OCI-LY1 (cell line): ENCODE results near the gene ZBTB22.

ENCODE experiments used
- EZH2 ChIP-seq: fragments of 200-600 bp; sonication (generic), shearing (Covaris generic); IDR thresholded peaks from 2 replicates; pipeline ENCODE4 v1.8.0; 2017; ENCODE audit warnings: borderline replicate concordance, mixed run types, mild to moderate bottlenecking, antibody characterized with exemption, low read length, moderate library complexity, mixed read lengths
- TF ChIP-seq, protein P1 (sequence below): fragments of 200-600 bp; sonication (generic), shearing (Covaris generic); IDR thresholded peaks from 2 replicates; pipeline ENCODE4 v1.5.1; 2017; ENCODE audit warnings: mild to moderate bottlenecking, antibody characterized with exemption, low read length, moderate library complexity, mixed read lengths

DNA sequence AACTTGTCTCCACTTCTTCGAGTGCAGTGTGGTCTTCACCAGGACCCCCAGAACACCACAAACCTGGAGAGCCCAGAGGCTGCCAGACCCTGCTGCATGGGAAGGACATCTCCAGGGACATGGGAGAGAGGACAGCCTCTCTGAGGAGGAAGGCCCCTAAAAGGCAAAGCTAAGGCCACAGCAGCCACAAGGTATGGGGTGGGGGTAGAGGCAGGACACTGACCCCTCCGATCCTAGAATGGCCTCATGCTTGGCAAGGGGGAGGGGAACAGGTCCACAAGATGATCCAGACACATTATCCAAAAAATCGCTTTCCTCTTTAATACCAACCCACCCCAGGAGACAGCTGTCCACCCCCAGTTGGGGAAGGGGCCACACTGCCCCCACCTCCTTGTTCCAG lies 38.7 kb downstream of the ZBTB22 start:
- TF ChIP-seq EZH2 = no peak
- TF ChIP-seq, protein P1, sequence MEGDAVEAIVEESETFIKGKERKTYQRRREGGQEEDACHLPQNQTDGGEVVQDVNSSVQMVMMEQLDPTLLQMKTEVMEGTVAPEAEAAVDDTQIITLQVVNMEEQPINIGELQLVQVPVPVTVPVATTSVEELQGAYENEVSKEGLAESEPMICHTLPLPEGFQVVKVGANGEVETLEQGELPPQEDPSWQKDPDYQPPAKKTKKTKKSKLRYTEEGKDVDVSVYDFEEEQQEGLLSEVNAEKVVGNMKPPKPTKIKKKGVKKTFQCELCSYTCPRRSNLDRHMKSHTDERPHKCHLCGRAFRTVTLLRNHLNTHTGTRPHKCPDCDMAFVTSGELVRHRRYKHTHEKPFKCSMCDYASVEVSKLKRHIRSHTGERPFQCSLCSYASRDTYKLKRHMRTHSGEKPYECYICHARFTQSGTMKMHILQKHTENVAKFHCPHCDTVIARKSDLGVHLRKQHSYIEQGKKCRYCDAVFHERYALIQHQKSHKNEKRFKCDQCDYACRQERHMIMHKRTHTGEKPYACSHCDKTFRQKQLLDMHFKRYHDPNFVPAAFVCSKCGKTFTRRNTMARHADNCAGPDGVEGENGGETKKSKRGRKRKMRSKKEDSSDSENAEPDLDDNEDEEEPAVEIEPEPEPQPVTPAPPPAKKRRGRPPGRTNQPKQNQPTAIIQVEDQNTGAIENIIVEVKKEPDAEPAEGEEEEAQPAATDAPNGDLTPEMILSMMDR = no peak
